Frontal cortex (tissue), 4 donors: ENCODE data around the gene GGA1. TPM values are rescaled to one million over a fixed set of nuclear protein-coding genes. Genes with fewer than 3 reads are reported as not detected.

Experiments
- DNase-seq, 2 donors: peaks; one replicate each; pipeline ENCODE4 v3.0.0; 2012; ENCODE audit warnings: low spot score in 2 of 2
- FAIRE-seq: peaks from 2 replicates; lab custom pipeline; 2012; peaks lifted over from hg19 to GRCh38; lab: Jason Lieb, UNC
- total RNA-seq: library from RNA; depleted of rRNA; stranded (reverse); fragments of >200 nt; gene quantifications from one replicate; pipeline ENCODE4 v1.2.3, GENCODE V29; 2014
- donor health status: control.
- donor health status: control.
- donor health status: control.

Gene GGA1
- total RNA-seq, 1 donor from 2014 or later, result 34.2 TPM

DNA sequence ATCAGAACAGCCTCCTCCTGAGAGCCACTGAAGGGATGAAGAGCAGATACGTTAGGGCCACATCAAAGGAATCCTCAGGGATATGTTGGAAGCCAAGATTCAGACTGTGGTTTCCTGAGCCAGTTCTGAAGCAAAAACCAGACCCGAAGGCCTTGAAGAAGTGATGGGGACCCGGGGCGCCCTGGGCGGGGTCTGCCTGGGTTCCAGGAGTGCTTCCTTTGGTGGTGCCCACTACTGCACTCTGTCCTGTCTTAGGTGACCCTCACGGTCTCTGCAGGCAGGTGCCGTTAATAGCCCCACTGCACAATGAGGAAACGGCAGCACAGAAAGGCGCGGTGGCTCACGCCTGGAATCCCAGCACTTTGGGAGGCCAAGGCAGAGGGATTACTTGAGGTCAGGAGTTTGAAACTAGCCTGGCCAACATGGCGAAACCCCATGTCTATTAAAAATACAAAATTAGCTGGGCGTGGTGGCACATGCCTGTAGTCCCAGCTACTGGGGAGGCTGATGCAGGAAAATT is 18.0 kb downstream of the GGA1 start:
- FAIRE-seq (no peak), DNase-seq (no peak)

DNA sequence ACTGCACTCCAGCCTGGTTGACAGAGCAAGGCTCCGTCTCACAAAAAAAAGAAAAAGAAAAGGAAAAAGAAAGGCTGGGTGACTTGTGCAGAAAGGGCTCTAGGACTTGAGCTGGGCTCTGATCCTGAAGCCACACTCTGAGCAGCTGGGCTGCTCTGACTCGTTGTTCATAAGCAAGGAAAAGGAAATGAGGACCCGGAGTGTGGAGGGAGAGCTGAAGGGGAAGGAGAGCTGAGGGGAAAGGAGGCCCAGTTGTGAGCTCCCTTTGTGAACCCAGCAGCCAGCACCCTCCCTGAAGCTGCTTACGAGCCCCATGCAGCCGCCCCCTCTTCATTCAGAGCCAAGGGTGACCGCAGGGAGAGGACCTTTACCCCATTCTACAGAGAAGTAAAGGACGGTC is 18.5 kb downstream of the GGA1 start:
- FAIRE-seq, result no peak
- DNase-seq, result no peak

GRCh38 chr22:37627545-37627944 is 18.9 kb downstream of the GGA1 start:
- DNase-seq (no peak), FAIRE-seq (no peak)

DNA sequence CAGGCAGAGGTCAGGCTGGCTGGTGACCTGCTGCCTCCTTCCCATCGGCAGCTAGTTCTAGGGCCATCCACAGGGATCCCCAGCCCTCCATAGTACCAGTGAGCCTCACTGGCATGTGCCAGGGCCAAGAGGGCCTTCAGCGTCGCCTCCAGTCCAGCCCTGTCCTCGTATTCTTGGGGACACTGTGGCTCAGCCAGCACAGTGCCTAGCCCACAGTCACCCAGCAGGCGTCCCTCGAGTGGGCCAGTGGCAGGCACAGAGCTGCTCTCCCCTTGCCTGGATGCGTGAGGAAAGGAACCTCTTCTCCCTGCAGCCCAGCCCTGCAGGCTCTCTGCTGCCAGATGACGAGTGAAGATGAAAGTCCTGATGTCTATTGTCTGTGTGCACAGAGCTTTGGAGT is 20.2 kb downstream of the GGA1 start:
- no peak for DNase-seq
- no peak for FAIRE-seq

GRCh38 chr22:37629928-37630327 is 21.3 kb downstream of the GGA1 start:
- FAIRE-seq, result no peak

GRCh38 chr22:37630839-37631435 is 22.3 kb downstream of the GGA1 start:
- FAIRE-seq, result no peak
- no peak for DNase-seq

More at GRCh38 chr22:37629928-37630327, 21.3 kb downstream of the GGA1 start:
- no peak for DNase-seq

- DNase-seq (no peak), FAIRE-seq (no peak)
These were observed 23.0 kb downstream of the GGA1 start for GRCh38 chr22:37631448-37632173.

- FAIRE-seq (no peak), DNase-seq (no peak)
These were observed 23.8 kb downstream of the GGA1 start for GRCh38 chr22:37632174-37633088.

DNA sequence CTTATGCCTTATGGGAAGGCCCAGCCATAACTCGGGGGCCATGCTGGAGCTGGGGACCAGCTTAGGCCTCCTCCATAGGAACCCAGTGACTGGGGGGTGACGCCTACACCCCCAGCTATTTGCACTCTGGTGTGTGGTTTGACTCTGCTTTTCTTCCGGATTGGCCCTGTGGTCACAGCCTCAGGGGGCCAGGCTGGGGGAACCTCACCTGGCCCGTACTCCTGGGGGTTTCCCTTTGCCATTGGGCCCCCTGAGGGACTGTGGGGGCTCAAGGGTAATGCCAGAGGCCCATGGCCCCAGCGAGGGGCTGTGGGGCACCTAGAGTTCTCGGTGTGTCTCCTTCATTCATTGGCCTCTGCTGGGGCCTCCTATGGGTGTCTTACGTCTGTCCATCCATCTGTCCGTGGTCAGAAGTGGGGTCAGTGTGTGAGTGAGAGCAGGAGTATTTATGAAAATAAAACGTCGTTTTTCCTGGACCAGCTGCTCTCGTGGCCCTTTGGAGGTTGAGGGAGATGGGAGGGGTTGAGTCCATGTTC is 24.5 kb downstream of the GGA1 start:
- DNase-seq (no peak), FAIRE-seq (no peak)

- no peak for FAIRE-seq
- peak; percentile 70 to 87 for DNase-seq
These were observed 25.2 kb downstream of the GGA1 start for GRCh38 chr22:37633625-37634416.

- FAIRE-seq, result no peak
These were observed 25.8 kb downstream of the GGA1 start for GRCh38 chr22:37634417-37634924.

DNA sequence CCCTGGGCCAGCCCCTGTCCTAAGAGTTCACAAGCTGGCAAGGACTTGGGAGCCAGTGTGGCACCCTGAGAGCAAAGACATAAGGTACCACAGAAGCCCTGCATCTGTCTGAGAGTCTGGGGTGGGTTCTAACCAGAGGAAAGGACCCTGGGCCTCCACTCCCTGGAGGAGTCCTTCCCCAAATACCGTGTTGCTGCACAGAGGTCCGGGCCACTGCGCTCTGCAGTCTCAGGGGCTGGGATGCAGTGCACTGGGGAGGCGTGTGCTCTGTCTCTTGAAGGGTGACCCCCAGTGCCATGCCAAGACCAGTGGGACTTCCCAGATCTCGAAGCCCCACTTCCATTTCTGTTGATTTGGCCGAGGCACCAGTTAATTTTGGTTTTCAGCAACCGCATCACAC is 26.5 kb downstream of the GGA1 start:
- no peak for DNase-seq
- FAIRE-seq, result no peak

More at GRCh38 chr22:37634417-37634924, 25.8 kb downstream of the GGA1 start:
- no peak for DNase-seq

DNA sequence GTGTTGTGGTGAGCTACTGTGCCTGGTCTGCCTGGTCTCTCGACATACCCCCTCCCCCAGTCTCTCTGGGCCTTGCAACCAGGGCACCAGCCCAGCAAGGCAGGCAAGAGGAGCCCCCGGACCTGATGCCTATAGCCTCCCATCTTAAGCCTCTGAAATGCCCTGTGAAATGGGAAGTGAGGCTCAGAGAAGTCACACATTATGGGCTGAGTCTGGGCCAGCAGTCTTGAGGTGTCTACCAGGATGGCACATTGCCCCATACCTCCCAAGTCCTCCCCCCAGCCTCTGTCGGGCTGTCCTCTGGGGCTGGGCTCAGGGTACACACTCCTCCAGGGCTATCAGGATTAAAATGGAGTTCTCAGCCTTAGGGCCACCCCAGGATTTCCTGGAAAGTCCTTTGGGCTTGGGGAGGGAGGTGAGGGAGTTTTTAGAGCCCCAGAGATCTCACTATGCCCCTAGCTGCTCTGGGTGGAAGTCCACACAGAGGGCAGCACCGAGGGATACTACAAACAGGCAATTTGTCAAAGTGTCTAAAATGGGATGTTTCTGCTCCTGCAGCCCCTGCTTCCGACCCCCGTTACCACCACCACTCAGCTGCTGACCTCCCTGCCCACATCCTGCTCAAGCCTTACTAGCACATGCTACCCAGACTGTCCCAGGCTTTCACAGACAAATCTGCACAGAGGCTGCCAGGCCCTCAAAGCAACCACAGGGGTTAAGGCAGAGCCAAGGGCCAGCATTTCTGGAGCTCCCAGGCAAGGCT is 27.7 kb downstream of the GGA1 start:
- no peak for FAIRE-seq
- DNase-seq, result no peak

DNA sequence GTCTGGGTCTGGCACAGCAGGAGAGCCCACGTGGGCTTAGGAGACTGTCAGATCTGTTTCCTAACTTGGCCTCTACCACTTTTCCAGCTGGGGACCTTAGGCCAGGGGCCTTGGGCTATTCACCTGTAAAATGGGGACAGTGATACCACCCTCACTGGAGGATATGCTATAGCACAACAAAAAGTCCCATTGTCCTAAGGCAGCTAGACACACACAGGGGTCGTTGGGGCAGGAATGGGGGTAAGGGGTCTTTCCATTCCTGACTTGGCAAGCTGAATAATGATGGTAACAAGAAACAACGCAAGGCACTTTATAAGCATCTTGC is 28.3 kb downstream of the GGA1 start:
- FAIRE-seq (no peak), DNase-seq (no peak)

DNA sequence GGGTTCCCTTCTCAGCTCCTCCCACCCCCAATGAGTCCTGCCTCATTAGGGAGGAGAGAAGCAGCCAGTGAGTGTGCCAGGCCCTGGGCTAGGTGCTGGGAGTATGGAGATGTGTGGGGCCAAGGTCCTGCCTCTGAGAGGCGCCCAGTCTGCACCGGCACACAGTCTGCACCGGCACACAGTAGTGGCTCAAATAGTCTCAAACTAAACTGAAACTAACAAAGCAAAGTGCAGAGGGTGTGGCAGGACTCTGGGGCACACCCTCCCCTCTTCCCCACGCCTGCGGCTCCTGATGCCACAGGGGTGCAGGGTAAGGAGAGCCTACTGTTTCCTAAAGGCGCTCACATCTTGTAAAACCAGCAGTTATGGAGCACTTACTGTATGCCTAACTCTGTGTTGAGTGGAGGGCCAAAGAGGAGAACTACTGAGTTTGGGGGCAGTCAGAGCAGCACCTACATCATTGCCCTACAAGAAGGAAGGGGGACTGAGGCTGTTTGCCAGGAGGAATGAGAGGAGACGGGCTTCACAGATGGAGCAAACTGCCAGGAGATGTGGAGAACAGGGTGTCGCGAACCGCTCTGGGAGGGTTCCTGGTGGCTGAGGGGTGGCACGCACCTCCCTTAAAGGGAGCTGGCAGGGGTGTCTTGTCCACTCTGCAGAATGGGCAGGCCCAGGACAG is 29.9 kb downstream of the GGA1 start:
- FAIRE-seq (no peak), DNase-seq (no peak)

- FAIRE-seq (no peak), DNase-seq (peak; percentile 59 to 75)
These were observed 30.6 kb downstream of the GGA1 start, which contains the start of gene SH3BP1 for GRCh38 chr22:37639070-37639760. Gene SH3BP1, plus strand, starts transcription at chr22:37639669. Its CDS starts 119 bp downstream, at chr22:37639788.
